ENCODE data around the gene ACR. TPM values are rescaled to one million over a fixed set of nuclear protein-coding genes. Genes with fewer than 3 reads are reported as not detected.

Gene ACR
- total and polyA plus RNA-seq, 2 of the 13 experiments (the other 11 are each of a cell fraction or from before 2014, with no cell fraction given) = 0.15 TPM; not detected in 1

GRCh38 chr22:50713008-50713385 lies 25.0 kb upstream of the ACR start:
- Histone ChIP-seq H3K4me2 (ENCODE audit: low read depth, low read length) (no peak overlapping the region), H4K20me1 (ENCODE audit: insufficient read depth, low read length) (no peaks in the 10 kb centered on the region), H3K4me1 (ENCODE audit: insufficient read depth, low read length) (peaks cover 13% of the 10 kb centered on the region; the same call in 1 of the 2 replicates), H3K9me3 (ENCODE audit: low read length) (no peaks in the 10 kb centered on the region), H3K36me3 (replicated peaks in 1 of 2; ENCODE audit: control insufficient read depth in 1 of 2, insufficient read depth in 2 of 2, low read length in 2 of 2) (peaks cover 2 to 7% of the 10 kb centered on the region in 2 experiments; a peak in 4 of 5 replicates), H3K9ac (ENCODE audit: insufficient read depth, low read depth, low read length) (no peak overlapping the region), H3K4me3 (replicated peaks in 1 of 3; ENCODE audit: insufficient read depth in 1 of 3, low read depth in 2 of 3, low read length in 3 of 3) (no peak overlapping the region), H2AFZ (ENCODE audit: low read length) (no peak overlapping the region), H3K79me2 (ENCODE audit: insufficient read depth, low read length) (no peaks in the 10 kb centered on the region), H3K27me3 (ENCODE audit: control insufficient read depth in 1 of 2, insufficient read depth in 2 of 2, low read length in 2 of 2) (no peaks in the 10 kb centered on the region), H3K27ac (ENCODE audit: extremely low read length, insufficient read depth, low read length) (no peak overlapping the region)
- in situ Hi-C loops (cut with HindIII; ENCODE audit: extremely low pct_ligation_motif_present, low pct_unique_long_range_greater_than_20kb) (no loop called here), intact Hi-C loops (cut with micrococcal nuclease; ENCODE audit: unreplicated experiment) (no loop called here)
- no peak for ATAC-seq
- CTCF ChIA-PET (ENCODE audit: low intra/inter-chr PET ratio, low total read pairs) = no interaction called here
- POLR2A ChIA-PET = no interaction called here
- no TSS peak for BruUV-seq (replicated peaks)
- TF ChIP-seq ZNF468 (CRISPR knock-in tag; IDR thresholded peaks at IDR 0.05) (no peak), MAFK (conservative IDR thresholded peaks at IDR 0.05 in 1 of 2, IDR thresholded peaks at IDR 0.05 in 1 of 2; ENCODE audit: low read length in 2 of 2) (peak in 1 of 2 experiments; percentile 20; a peak in 1 of 4 replicates), ZNF362 (CRISPR knock-in tag; IDR thresholded peaks at IDR 0.05; ENCODE audit: borderline replicate concordance) (no peak)
- no peak for FAIRE-seq
- 98% methylated on average over 13 of the region's 13 CpGs for WGBS (ENCODE audit: low lambda C conversion rate)
- no peak for DNase-seq (ENCODE audit: low spot score)

GRCh38 chr22:50713571-50714056 lies 24.4 kb upstream of the ACR start:
- H3K9ac ChIP-seq (ENCODE audit: insufficient read depth, low read depth, low read length) = no peak overlapping the region
- H3K4me3 ChIP-seq (replicated peaks in 1 of 3; ENCODE audit: insufficient read depth in 1 of 3, low read depth in 2 of 3, low read length in 3 of 3) = no peak overlapping the region
- peaks cover 0 to 7% of the 10 kb centered on the region in 2 experiments; a peak in 4 of 5 replicates for H3K36me3 ChIP-seq (replicated peaks in 1 of 2; ENCODE audit: control insufficient read depth in 1 of 2, insufficient read depth in 2 of 2, low read length in 2 of 2)
- H3K4me2 ChIP-seq (ENCODE audit: low read depth, low read length) = no peak overlapping the region
- WGBS (ENCODE audit: low lambda C conversion rate) = 88% methylated on average over 5 of the region's 5 CpGs
- H4K20me1 ChIP-seq (ENCODE audit: insufficient read depth, low read length) = no peaks in the 10 kb centered on the region
- no peak overlapping the region for H2AFZ ChIP-seq (ENCODE audit: low read length)
- no peak for FAIRE-seq
- peaks cover 13% of the 10 kb centered on the region; the same call in 1 of the 2 replicates for H3K4me1 ChIP-seq (ENCODE audit: insufficient read depth, low read length)
- H3K79me2 ChIP-seq (ENCODE audit: insufficient read depth, low read length) = no peaks in the 10 kb centered on the region
- no TSS peak for BruUV-seq (replicated peaks)
- ATAC-seq = no peak
- no peak for DNase-seq (ENCODE audit: low spot score)
- H3K27ac ChIP-seq (ENCODE audit: extremely low read length, insufficient read depth, low read length) = no peak overlapping the region
- H3K27me3 ChIP-seq (ENCODE audit: control insufficient read depth in 1 of 2, insufficient read depth in 2 of 2, low read length in 2 of 2) = no peaks in the 10 kb centered on the region
- in situ Hi-C loops (cut with HindIII; ENCODE audit: extremely low pct_ligation_motif_present, low pct_unique_long_range_greater_than_20kb) = no loop called here
- CTCF ChIA-PET (ENCODE audit: low intra/inter-chr PET ratio, low total read pairs) = no interaction called here
- no peaks in the 10 kb centered on the region for H3K9me3 ChIP-seq (ENCODE audit: low read length)
- intact Hi-C loops (cut with micrococcal nuclease; ENCODE audit: unreplicated experiment) = no loop called here
- POLR2A ChIA-PET = no interaction called here
- TF ChIP-seq MTERF4 (CRISPR knock-in tag; IDR thresholded peaks at IDR 0.05) = no peak
- no peak for TF ChIP-seq NFYC (CRISPR knock-in tag; IDR thresholded peaks at IDR 0.05)
- TF ChIP-seq ZSCAN22 (CRISPR knock-in tag; IDR thresholded peaks at IDR 0.05) = no peak
- no peak for TF ChIP-seq ARNT (IDR thresholded peaks at IDR 0.05)
- no peak for TF ChIP-seq AGO2 (optimal IDR thresholded peaks at IDR 0.05; ENCODE audit: low read depth, low read length)
- TF ChIP-seq ZNF253 (CRISPR knock-in tag; IDR thresholded peaks at IDR 0.05; ENCODE audit: borderline replicate concordance) = no peak
- TF ChIP-seq ZNF280B (CRISPR knock-in tag; IDR thresholded peaks at IDR 0.05; ENCODE audit: borderline replicate concordance) = no peak
- no peak for TF ChIP-seq HMGXB4 (CRISPR knock-in tag; IDR thresholded peaks at IDR 0.05; ENCODE audit: borderline replicate concordance in 1 of 2, low read depth in 1 of 2)
- TF ChIP-seq SRY (CRISPR knock-in tag; IDR thresholded peaks at IDR 0.05) = no peak
- no peak for TF ChIP-seq FOXA3 (CRISPR knock-in tag; IDR thresholded peaks at IDR 0.05)

Measured in HepG2 (cell line).